T follicular helper cell (primary cell): ENCODE data around the gene PLEKHA7.
"Not testable (repeated sequence)": the region's sequence is repeated elsewhere in the genome, so short reads cannot be mapped to it uniquely, and the experiment has no call there.

Experiments used
- DNase-seq: peaks from one replicate; pipeline ENCODE4 v3.0.0-alpha.2; 2020; ENCODE audit warnings: low read depth

The PLEKHA7 gene

DNA sequence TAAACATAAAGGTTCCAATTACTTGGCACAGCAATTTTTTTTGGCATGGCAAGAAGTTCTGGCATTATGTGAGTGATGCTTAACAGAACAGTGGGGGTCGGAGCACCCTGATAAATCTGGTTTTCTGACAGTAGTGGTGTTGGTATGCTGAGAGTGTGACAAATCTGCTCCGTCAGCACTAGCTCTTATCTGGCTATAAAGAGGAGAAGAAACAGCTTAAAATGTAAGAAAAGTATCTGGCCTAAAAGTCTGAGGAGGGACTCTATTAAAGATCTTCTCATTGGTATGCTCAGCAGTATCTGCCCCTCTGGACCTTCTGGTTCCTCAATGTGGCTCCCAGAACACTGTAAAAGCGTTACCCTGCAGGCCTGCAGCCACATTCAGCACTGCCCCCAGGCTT lies 137.4 kb downstream of the PLEKHA7 start:
- DNase-seq: no peak

DNA sequence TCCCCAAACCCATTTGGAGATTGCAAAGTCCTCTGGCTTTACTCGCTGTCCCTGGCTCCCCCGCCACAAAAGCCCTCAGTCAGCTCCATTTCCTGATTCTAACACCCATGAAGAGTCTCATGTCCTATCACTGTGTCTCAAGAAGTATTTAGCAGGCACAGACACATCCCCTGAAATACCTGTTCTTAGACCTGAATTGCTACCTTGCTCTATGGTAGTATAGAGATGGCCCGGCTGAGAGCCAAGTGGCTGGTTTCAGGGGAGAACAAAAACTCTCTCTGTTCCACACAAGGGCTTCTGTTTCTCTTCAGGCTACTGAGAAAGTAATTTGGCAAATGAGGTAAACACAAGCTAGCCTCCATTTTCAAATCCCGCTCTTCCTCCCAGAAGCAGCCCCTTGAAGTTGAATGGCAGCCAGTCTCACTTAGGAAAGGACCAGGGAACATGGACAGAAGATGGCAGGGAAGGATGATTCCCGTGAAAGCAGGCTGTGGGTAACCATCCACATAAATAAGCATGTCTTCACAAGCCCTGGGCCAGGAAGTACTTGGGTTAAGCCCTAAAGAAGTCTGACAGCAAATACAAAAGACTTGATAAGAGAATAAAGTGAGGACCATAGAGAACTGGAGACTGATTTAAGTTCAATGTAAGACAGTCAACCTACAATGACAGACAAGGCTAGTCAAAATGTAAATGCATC lies 138.0 kb downstream of the PLEKHA7 start:
- no peak for DNase-seq

DNA sequence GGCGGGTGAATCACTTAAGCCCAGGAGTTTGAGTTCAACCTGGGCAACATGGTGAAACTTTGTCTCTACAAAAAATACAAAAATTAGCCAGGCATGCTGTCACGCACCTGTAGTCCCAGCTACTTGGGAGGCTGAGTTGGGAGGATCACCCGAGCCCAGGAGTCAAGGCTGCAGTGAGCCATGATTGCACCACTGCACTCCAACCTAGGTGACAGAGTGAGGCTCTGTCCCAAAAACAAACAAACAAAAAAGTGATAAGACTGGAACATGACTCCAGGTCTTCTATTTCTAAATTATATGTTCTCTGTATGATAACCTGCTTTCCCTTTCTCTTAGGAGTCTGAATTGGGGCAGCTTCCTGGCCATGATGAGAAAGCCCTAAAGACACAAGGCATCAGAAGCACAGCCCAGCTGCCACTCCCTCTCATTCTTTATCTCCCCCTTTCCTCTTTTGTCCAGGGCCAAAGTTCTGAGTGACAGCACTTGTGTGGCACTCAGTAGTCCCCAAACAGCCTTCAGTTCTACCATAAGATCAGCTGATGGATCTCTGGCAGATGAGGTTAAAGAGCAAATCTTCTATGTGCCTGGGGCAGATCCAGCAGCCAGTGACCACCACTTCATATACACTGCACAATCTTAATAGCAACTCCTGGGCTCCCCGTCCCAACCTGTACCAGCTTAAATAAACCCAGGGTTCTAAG lies 139.8 kb downstream of the PLEKHA7 start:
- DNase-seq: no peak

DNA sequence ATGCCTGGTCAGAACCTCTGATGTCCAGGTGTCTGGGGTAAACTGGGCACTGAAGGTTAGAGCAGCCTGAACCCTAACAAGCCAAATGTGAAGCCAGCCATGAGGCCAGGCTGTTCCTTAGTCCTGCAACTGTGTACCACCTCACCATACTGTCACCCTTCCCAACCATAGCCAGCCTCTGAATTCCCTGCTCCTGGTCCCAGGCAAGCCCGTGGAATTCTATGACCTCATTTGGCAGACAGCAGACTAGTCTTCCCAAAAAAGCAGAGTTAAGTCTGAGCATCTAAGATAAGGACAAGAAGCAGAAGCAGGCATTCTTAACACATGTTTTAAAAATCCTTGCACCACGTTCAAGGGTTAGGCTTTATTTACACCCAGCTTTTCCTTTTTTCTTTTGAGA lies 140.9 kb downstream of the PLEKHA7 start:
- no peak for DNase-seq

DNA sequence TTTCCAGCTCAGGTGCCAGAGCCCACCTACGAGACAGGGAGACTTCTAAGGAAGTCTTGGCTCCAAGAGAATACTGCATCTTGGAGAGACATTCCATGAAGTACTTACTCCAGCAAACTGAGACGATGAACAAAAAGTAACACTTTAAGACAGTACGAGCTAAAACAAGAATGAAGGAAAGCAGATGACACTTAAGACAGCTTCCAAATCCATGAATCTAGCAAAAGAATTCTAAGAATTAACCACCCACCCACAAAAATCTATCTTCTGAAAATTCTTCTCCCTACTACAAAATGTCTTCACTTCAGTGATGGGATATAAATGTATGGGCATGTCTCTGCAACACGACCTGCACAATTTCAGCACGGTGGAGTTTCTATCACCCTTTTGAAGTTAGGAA lies 142.8 kb downstream of the PLEKHA7 start:
- DNase-seq: no peak

DNA sequence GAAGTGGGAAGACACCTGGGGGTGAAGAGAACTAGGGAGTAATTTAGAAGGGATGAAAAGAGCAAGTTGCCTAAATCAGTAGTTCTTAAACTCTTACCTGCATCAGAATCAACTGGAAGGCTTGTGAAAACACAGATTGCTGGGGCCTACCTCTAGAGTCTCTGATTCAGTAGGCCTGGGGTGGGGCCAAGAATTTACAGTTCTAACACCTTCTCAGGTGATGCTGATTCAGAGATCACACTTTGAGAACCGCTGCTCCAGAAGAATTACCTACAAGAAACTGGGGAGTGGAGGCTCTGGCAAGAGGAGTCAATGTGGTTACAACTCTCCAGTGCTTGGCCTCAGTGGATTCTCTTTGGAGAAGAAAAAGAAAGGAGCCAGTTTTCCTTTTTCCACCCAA lies 147.1 kb downstream of the PLEKHA7 start:
- DNase-seq: no peak

DNA sequence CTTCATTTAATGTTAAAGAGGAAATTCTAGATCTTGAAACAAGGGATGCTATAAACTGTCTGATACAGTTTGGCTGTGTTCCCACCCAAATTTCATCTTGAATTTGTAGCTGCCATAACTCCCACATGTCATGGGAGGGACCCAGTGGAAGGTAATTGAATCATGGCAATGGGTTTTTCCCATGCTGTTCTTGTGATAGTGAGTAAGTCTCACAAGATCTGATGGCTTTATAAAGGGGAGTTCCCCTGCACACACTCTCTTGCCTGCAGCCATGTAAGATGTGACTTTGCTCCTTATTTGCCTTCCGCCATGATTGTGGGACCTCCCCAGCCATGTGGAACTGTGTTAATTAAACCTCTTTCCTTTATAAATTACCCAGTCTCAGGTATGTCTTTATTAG lies 149.8 kb downstream of the PLEKHA7 start:
- not testable (repeated sequence) for DNase-seq

DNA sequence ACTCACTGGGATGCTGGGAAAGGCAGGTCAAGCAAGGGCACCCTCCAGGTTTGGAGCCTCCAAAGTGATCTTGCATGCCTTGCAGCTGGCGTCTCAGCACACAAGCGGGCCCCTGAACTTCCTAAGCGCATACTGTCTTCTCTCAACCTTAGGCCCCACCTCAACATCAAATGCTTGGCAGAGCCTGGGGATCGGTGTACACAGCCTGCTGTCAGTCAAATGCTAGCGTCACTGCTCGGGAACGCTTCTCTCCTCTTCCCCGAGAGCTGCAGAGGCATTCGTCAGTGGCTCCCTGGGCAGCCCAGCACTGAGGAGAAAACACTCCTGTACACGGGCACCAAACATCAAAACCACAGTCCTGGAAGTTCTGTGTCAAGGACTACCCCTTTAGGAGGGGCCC lies 150.8 kb downstream of the PLEKHA7 start:
- no peak for DNase-seq

DNA sequence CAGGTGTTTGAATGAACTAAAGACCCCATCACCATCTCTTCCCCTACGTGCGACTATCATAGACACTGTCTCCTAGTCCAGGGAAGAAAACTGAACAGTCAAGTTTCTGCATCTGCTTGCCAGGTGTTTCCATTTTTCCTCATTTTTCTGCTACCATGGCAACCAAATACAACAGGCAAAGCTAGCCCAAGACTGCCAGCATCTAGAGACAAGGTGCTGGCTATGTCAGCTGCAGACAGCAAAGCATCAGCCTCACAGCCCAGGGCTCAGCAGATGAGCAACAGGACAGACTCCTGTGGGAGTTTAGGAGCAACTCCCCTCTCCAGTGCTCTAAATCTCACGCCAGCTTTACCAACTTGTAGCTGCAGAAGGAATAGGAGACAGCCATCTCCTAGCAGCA lies 151.5 kb downstream of the PLEKHA7 start:
- no peak for DNase-seq

DNA sequence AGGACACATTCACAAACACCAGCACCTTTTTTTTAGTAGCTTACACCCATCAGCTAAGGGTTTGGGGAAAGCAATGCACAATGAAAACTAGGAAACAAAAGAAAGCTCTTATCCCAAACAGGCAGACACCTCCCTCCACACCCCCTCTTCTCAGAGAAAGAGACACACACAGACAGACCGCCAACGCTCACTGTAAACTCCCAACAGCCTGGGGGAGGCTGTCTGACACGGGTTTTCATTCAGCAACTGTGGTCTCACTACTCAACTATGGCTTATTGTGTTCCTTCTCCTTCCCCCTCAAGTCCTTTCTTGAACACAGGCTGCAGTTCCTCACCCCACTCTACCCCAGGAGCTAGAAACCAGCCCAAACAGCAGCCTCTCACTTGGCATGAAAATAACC lies 152.4 kb downstream of the PLEKHA7 start:
- DNase-seq: no peak

DNA sequence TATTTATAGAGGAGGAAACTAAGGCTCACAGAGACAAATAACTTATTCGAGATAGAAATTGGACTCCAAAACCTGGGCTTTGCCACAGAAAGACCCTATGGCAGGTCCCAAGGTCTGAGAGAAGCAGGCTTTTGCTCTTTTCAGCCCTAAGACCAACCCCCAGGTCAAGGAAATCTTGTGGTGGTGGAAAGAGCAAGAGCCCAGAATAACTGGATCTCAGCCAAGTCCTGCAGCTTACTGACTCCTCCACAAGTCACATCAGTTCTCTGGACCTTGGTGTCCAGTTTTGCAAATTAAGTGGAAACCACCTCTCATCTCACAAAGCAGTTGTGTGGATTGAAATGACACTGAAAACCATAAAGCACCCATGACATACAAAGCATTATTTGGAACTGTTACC lies 153.6 kb downstream of the PLEKHA7 start:
- DNase-seq: no peak

DNA sequence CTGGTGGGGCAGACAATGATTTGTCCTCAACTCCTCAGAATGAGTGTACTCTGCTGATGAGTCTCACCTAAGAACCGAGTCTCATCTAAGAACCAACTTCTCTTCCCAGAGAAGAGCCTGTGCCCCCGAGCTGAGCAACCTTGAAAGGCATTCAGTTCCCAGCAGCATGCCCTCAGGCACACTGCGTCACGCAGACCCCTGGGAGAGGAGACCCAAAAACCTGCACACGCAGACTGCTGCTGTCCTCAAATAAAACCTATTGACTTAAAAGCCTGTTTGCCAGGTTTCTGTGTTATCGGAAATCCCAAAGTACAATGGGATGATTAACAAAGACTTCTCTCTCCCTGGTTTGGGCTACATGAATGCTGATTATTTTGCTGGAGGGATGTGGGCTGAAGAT lies 154.6 kb downstream of the PLEKHA7 start:
- DNase-seq: no peak

DNA sequence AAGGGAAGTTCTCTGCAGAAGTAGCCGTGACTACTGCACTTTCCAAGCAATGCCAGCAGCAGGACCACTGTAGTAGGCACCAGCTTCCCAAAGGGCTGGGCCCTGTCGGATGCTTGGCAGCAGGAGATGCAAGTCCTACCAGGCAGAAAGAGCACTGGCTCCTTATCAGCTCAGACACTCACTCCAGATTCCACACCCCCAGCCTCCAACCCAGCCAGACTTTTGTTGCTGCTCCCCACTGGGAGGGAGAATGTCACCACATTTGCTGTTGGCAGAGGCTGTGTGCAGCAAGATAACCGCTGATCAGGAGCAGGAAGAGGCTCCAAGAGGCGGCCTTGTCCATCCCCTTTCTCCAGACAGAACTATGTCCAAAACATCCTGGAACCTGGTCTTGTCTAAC lies 157.0 kb downstream of the PLEKHA7 start:
- no peak for DNase-seq

DNA sequence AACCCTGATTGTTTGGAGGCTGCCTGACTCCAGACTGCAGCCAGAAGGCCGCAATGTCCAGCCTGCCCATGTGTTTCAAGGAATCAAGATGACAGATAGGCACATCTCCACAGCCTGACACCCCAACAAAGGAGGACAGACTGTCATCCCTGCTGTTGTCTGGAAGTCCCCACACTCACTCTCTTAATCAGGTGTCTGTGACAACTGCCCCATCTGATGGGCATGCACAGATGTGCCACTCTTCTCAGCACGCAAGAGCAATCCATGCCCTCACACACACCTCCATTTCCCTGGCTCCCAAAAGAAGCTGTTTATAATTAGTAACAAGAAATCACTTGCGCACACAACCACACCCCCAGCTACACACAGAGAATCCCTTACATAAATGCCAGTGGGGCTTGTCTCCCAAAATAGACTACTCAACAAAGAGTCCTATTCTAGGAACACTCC lies 158.2 kb downstream of the PLEKHA7 start:
- no peak for DNase-seq

DNA sequence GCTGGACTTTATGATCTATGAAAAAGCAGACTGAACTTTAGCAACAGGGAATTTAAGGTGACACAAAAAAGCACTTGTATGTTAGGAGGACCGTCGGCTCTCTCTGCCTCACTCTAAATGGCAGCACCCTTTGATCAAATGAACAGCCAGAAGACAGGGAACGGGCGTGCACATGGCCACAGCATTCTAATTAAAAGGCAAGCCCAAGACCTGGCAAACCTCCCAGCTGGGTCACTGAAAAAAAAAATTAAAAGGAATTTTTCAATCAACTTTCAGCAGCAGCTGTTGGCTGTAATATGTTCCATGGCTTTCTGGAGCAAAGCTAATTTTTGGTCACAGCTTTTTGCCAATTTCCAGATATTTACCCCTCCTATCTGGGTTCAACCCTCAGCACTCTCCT lies 159.2 kb downstream of the PLEKHA7 start:
- no peak for DNase-seq

DNA sequence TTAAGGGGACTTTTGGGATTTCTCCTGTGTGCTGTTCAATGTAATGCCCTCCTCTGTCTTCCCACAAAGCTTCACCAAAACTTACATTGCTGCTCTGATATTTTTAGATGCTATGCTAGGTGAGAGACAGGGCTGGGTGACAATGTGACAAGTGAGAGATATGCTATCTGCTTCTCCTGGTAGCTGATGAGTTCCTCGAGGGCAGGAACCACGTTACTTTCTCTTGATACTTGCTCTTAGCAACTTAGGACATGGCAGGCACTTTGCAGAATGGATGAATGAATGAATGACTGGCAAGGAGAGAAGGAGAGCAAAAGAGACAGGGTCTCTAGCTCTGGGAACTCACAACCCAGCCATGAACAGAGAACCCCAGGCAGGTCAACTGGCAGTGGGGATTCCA lies 160.4 kb downstream of the PLEKHA7 start:
- DNase-seq: no peak

DNA sequence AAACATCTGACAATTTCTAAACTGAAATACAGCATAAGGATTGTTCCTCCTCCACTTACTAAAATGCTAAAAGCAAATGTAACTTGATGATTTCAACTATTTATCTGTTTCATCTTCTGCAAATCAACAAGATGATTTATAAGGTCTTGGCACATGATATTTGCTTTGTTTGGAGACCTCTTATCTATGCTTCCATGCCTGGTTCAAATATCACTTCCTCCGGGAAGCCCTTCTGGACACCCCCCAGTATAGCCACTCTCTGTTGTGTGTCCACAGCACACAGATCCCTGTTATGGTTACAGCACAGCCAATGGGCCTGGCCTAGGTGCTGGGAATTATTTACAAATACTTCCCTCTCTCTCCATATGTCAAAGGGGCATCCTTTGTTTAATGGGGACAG lies 160.9 kb downstream of the PLEKHA7 start:
- no peak for DNase-seq

DNA sequence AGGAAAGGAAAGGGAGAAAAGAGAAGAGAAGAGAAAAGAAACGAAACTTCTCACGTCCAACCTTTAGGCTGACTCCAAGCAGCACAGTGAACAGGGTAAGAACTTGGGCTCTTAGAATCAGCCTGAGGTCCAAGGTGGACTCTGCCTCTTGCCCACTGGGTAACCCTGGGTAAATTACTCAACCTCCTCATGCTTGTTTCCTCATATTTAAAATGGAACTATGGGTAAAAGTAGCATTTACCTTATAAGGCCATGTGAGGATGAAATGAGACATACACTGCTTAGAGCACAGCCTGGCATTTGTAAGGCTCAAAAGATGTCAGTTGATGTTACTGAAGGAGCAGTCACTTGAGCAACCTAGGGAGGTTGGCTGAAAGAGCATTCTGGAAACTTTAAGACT lies 167.9 kb downstream of the PLEKHA7 start:
- DNase-seq: no peak

DNA sequence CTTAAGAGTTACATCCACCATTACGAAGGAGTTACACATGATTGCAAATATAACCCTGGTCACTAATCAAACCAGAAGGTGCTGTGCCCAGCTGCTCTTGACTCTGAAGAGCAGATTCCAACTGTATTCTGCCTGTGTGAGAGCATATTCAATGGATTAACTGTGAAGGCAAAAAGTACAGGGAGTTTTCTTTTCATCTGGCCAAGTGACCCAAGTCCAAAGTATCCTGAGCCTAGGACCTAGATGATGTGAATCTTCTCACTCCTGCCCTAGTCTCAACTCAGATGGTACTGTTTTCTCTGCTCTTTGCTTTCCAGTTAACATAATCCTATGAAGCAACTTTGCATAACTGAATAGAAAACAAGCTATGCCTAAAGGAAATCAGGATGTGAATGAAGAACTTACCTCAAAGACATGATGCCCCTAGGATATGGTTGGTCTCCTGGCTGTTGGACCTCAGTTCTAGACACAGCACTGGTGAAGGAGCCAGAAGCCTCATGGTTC lies 169.9 kb downstream of the PLEKHA7 start:
- no peak for DNase-seq

DNA sequence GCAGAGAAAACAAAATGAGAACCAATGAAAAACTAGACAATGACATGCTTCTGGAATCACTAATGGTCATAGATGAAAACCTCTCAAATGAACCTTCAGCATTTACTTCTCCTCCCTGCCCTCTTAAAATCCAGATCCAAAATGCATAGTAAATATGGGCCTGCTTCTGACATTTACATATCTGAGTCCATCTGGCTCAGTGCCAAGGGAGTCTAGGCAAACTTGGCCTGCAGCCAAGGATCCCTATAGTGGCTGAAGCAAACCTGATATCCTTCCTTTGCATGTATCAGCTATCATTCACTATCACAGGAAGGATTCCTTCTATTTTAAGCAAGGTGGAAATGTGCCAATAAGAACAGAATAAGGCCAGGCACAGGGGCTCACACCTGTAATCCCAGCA lies 170.9 kb downstream of the PLEKHA7 start:
- DNase-seq: no peak

DNA sequence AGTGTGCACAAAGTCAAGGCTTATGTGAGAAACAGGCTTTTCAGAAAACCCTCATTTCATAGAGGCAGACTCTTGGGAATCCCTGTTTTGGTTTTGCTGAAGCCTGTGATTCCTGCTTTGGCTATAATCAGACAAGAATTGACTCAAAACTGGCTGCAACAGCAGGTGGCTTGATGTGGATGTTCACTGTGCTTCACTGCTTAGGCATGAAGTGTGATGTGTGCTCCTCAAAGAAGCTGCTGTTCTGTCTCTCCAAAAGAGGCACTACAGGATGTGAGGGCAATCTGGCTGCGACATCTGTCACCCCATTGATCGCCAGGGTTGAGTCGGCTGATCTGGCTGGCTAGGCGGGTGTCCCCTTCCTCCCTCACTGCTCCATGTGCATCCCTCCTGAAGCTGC lies 172.2 kb downstream of the PLEKHA7 start:
- no peak for DNase-seq

DNA sequence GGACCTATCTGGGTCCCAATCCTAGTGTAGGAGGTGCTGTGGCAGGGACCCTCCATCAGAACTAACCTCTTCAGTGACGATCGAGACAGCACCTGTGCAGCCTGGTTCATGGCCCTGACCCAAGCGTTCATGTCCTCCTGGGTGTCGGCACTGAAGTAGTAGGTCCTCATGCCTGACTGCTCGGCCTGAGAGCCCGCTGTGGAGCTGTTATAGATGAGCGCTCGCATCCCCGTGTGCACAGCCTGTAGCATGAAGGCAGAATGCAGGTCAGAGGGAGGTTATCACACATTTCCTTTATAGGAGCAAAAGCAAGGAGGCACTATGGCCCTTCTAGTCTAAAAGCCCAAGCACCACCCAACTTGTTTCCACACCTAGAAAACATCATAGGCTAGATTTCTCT lies 172.7 kb downstream of the PLEKHA7 start:
- no peak for DNase-seq

DNA sequence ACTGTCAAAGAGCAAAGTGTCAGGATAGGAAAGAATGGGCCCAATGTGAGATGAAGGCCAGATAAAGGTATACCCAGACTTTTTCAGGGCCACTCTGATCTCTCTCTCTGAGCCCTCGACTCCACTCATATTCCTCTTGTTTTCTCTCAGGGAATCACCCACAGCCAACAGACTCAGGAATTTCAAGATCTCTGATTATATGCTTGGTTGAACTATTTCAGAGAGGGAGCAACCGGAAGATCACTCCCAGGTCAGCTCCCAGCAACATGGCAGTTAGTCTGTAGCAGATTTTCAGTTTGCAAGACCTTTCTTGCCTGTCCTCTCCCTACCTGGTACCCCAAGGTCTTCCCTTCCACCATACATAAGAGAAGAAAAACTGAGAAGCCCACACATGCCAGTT lies 173.3 kb downstream of the PLEKHA7 start:
- no peak for DNase-seq

DNA sequence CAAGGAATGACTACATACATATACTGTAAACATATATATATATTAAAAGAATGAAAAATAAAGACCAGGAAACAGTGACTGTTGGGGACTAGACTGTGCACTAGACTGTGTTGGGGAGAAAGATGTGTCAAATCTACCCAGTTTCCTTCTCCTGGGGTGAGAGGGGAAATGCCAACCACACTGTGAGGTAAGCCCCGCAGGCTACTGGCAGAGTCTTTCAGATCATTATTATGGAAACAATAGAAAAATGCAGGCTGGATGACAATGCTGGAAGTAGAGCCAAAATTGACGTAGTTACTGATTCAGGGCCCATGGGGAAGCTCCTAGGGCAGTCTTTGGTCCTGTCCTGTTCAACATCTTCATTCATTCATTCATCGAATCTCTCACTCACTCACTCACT lies 174.4 kb downstream of the PLEKHA7 start:
- no peak for DNase-seq
